Measurements from ENCODE around the gene SELP. TPM values are rescaled to one million over a fixed set of nuclear protein-coding genes. Genes with fewer than 3 reads are reported as not detected.

Gene SELP
- total RNA-seq, 2 donors from 2014 or later = 13.7 to 16.7 TPM

DNA sequence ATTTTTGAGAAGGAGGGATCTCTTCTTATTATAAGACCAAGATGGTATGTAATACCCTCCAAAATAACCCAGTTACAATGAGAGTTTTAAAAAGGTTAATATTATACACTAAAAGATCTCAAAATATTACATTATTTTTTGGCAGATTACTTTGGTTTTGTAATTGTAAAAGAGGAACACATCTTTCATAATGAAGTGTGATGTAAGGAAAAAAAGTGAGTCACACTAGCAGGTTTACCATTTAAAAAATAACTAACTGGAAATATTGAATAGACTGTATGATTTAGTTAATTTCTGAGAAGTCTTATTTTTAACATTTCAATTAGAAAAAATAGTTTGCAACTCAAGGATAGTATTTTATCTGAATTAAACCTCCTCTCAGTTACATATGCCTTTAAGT is 44.7 kb downstream of the SELP start:
- DNase-seq (ENCODE audit: low spot score) = no peak
- H3K27me3 ChIP-seq = no peaks in the 10 kb centered on the region
- TF ChIP-seq, protein P1, sequence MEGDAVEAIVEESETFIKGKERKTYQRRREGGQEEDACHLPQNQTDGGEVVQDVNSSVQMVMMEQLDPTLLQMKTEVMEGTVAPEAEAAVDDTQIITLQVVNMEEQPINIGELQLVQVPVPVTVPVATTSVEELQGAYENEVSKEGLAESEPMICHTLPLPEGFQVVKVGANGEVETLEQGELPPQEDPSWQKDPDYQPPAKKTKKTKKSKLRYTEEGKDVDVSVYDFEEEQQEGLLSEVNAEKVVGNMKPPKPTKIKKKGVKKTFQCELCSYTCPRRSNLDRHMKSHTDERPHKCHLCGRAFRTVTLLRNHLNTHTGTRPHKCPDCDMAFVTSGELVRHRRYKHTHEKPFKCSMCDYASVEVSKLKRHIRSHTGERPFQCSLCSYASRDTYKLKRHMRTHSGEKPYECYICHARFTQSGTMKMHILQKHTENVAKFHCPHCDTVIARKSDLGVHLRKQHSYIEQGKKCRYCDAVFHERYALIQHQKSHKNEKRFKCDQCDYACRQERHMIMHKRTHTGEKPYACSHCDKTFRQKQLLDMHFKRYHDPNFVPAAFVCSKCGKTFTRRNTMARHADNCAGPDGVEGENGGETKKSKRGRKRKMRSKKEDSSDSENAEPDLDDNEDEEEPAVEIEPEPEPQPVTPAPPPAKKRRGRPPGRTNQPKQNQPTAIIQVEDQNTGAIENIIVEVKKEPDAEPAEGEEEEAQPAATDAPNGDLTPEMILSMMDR (IDR thresholded peaks at IDR 0.05) = no peak
- H3K27ac ChIP-seq = peak overlapping the region; percentile 20 to 33
- peaks cover 0 to 11% of the 10 kb centered on the region in 2 donors for H3K4me1 ChIP-seq
- no peaks in the 10 kb centered on the region for H3K36me3 ChIP-seq
- peak overlapping the region in 1 of 2 donors; percentile 49 for H3K4me3 ChIP-seq
- H3K9me3 ChIP-seq = no peaks in the 10 kb centered on the region

DNA sequence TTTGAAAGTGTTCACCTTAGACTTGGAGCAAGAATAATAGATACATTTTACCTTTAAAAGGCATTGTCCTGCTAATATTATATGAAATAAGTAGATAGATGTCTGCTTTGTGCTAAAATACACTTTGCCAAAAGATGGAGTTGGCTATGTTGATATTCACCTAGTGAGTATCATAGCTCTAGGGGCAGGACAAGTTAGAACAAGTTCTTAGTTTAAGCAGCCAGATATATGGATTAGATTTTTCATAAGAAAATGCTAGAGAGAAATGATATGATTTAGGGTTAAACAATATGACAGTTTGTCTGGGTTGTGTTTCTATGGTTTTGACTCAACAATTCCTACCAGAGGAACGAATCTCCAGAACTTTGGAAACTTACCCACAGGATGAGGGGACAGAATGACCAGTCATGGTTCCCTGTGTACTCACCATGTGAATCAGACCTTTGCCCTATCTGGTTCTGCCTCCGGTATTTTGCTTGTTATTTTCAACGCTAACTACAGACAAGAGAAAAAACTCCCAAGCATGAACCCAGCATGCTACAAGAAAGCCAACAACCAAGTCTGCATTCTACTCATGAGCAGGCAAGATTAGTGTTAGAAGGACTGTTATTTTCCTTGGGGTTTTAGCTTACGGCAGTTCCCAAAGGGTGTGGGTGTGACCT is 45.3 kb downstream of the SELP start:
- H3K9me3 ChIP-seq = no peaks in the 10 kb centered on the region
- peak overlapping the region; percentile 20 to 33 for H3K27ac ChIP-seq
- H3K36me3 ChIP-seq = no peaks in the 10 kb centered on the region
- TF ChIP-seq, protein P1 (IDR thresholded peaks at IDR 0.05) = no peak
- peaks cover 0 to 11% of the 10 kb centered on the region in 2 donors for H3K4me1 ChIP-seq
- no peak for DNase-seq (ENCODE audit: low spot score)
- H3K27me3 ChIP-seq = no peaks in the 10 kb centered on the region
- peak overlapping the region in 1 of 2 donors; percentile 49 for H3K4me3 ChIP-seq

DNA sequence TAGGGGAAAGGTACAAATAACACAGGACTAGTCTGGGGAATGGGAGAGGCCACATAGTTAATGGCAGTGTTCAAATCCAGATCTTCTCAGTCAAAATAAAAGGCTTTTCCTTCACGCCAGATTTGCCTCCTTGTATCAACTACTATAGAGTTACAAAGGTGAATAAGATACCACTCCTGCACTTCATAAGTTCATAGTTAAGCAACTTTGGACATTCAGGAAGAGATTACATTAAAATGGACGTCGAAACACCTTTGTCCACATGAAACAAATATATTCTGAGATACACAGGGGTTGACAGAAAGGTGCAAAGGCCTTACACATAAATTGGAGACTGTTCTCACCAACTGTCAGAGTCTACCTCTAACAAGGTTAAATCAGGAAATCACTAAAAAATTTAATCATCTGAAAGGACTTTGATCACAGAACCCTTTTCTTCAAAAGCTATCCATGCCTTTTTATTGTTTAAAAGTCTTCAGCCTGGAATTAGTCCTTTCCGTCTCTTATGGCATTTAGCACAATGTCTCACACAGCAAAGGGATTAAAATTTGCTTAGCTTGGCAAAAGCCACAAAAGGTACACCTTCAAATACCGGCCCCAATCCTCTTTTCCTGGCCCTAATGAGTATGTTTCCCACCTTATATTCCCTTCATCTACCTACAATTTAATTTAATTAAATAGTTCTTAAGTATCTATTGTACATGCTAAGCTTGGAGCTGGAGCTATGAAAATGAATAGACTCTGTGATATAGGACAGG is 51.8 kb downstream of the SELP start:
- Histone ChIP-seq H3K27me3 (no peaks in the 10 kb centered on the region), H3K9me3 (no peaks in the 10 kb centered on the region), H3K27ac (peak overlapping the region in 1 of 2 donors; percentile 17), H3K4me3 (no peak overlapping the region), H3K4me1 (peaks cover 0 to 21% of the 10 kb centered on the region in 2 donors), H3K36me3 (no peaks in the 10 kb centered on the region)
- no peak for DNase-seq (ENCODE audit: low spot score)
- TF ChIP-seq, protein P1 (IDR thresholded peaks at IDR 0.05) = no peak

DNA sequence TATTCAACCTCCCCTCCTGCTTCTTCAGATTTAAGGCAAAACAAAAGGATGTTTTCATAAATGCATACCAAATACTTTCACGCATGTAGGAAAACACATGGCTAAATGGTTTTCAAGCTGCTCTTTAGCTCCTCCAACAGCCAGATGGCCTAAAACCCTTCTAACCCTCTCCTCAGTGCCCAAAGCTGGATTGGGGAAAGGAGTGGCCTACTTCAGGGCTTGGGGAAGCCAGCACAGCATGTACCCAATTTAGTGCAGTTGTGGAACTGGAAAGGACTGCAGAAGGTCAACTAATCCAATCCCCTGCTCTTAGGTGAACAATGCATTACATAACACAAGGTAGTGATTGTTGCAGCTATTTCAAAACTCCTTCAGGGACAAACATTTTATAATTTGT is 53.0 kb downstream of the SELP start:
- H3K9me3 ChIP-seq = no peaks in the 10 kb centered on the region
- H3K27ac ChIP-seq = peak overlapping the region; percentile 21 to 38
- H3K4me1 ChIP-seq = peaks cover 0 to 29% of the 10 kb centered on the region in 2 donors

DNA sequence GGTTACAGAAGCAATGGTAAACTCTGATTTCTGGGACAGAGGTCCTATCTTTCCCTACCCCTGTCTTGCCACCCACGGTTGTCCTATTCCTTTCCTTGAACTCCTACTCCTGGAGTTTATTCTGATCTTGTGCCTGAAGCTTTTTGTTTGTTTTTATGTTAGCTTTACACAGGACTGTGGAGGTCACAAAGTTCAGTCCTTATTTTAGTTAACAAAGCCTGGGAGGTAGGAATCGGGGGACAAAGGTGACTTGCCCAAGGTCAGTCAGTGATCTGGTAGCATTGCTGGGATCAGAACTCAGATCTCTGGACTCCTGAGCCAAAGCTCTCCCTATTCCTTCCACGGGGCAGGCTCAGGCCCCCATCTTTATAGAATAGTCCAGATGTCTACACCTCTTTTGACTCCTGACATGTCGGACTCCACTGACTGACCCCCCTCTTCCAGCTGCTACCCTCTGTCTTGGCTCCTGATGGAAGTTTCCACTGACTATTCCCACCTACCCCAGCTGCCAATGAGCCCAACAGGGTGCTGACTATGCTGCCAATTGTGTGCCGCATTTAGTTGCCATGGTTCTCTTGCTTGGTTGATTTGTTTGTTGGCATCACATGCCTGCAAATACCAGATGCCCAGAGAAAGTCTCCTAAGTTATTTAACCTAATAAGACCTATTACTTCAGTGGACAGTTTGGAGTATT is 53.5 kb downstream of the SELP start:
- no peak overlapping the region for H3K4me3 ChIP-seq
- peak overlapping the region; percentile 21 to 38 for H3K27ac ChIP-seq
- no peaks in the 10 kb centered on the region for H3K36me3 ChIP-seq
- DNase-seq (ENCODE audit: low spot score) = no peak
- H3K27me3 ChIP-seq = no peaks in the 10 kb centered on the region
- TF ChIP-seq, protein P1 (IDR thresholded peaks at IDR 0.05) = no peak
- H3K4me1 ChIP-seq = peaks cover 0 to 35% of the 10 kb centered on the region in 2 donors
- no peaks in the 10 kb centered on the region for H3K9me3 ChIP-seq

More for the DNA sequence above, 53.0 kb downstream of the SELP start:
- H3K36me3 ChIP-seq = no peaks in the 10 kb centered on the region
- DNase-seq (ENCODE audit: low spot score) = no peak
- H3K27me3 ChIP-seq = no peaks in the 10 kb centered on the region
- TF ChIP-seq, protein P1 (IDR thresholded peaks at IDR 0.05) = no peak
- H3K4me3 ChIP-seq = no peak overlapping the region

All from right atrium auricular region (tissue), 2 donors.